ENCODE results near the gene GALNT1.

Gene GALNT1

GRCh38 chr18:35746826-35747339 lies 165.3 kb downstream of the GALNT1 start:
- H3K4me3 ChIP-seq: no peak overlapping the region
- H4K20me1 ChIP-seq: no peaks in the 10 kb centered on the region; a peak in 1 of 22 replicates
- H3K4me2 ChIP-seq: no peak overlapping the region
- H3K4me1 ChIP-seq: peaks cover 0 to 18% (median 10%) of the 10 kb centered on the region in 10 experiments; a peak in 13 of 20 replicates
- no peaks in the 10 kb centered on the region for H3K27me3 ChIP-seq
- H3K27ac ChIP-seq: no peak overlapping the region
- no peak for TF ChIP-seq Cebpa-rat (IDR thresholded peaks at IDR 0.05)
- no peaks in the 10 kb centered on the region for H3K36me3 ChIP-seq
- no peak overlapping the region for H3K9ac ChIP-seq
- peaks cover 7 to 20% (median 8%) of the 10 kb centered on the region in 11 experiments; a peak in 16 of 22 replicates for H3K9me3 ChIP-seq (replicated peaks in 1 of 11)

- no peaks in the 10 kb centered on the region for H3K27me3 ChIP-seq
- H3K4me2 ChIP-seq: peak overlapping the region in 8 of 11 experiments; percentile 14 to 65 (median 42); a peak in 15 of 22 replicates
- H3K9ac ChIP-seq: no peak overlapping the region
- H3K4me3 ChIP-seq: no peak overlapping the region
- H3K9me3 ChIP-seq (replicated peaks in 1 of 11): peaks cover 7 to 20% (median 8%) of the 10 kb centered on the region in 11 experiments; a peak in 16 of 22 replicates
- H3K27ac ChIP-seq: no peak overlapping the region
- no peaks in the 10 kb centered on the region; a peak in 1 of 22 replicates for H4K20me1 ChIP-seq
- no peaks in the 10 kb centered on the region for H3K36me3 ChIP-seq
- H3K4me1 ChIP-seq: peaks cover 0 to 18% (median 10%) of the 10 kb centered on the region in 10 experiments; a peak in 13 of 20 replicates
- no peak for TF ChIP-seq Cebpa-rat (IDR thresholded peaks at IDR 0.05)
These were observed 166.4 kb downstream of the GALNT1 start for GRCh38 chr18:35747894-35748472.

DNA sequence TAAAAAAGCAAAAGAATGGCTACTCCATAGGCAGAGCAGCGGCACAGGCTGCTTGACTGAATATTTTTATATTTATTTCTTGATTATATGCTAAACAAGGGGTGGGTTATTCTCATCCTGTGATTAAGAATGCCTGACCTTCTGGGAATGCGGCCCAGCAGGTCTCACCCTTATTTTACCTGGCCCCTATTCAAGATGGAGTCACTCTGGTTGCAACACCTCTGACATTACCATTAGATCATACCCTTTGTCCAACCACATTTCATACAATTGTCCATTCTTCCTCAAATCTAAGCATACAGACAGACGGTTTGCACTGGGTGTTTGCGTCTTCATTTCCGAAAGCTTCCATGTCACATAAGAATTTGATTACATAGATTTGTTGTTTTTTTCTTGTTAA lies 168.2 kb downstream of the GALNT1 start:
- no peak overlapping the region for H3K4me3 ChIP-seq
- no peaks in the 10 kb centered on the region for H3K36me3 ChIP-seq
- H3K9me3 ChIP-seq (replicated peaks in 1 of 11): peaks cover 7 to 15% (median 8%) of the 10 kb centered on the region in 11 experiments; a peak in 16 of 22 replicates
- no peaks in the 10 kb centered on the region for H3K27me3 ChIP-seq
- peaks cover 0 to 18% (median 10%) of the 10 kb centered on the region in 10 experiments; a peak in 13 of 20 replicates for H3K4me1 ChIP-seq
- H3K27ac ChIP-seq: no peak overlapping the region
- no peak overlapping the region for H3K9ac ChIP-seq
- TF ChIP-seq Cebpa-rat (IDR thresholded peaks at IDR 0.05): no peak
- no peaks in the 10 kb centered on the region; a peak in 1 of 22 replicates for H4K20me1 ChIP-seq
- H3K4me2 ChIP-seq: no peak overlapping the region

- H4K20me1 ChIP-seq: no peaks in the 10 kb centered on the region; a peak in 1 of 22 replicates
- no peak overlapping the region for H3K9ac ChIP-seq
- H3K9me3 ChIP-seq (replicated peaks in 1 of 11): peaks cover 0 to 3% (median 0%) of the 10 kb centered on the region in 11 experiments; a peak in 6 of 22 replicates
- H3K4me2 ChIP-seq: no peak overlapping the region
- H3K27me3 ChIP-seq: no peaks in the 10 kb centered on the region
- no peak overlapping the region for H3K4me3 ChIP-seq
- H3K4me1 ChIP-seq: peaks cover 0 to 18% (median 10%) of the 10 kb centered on the region in 10 experiments; a peak in 13 of 20 replicates
- H3K36me3 ChIP-seq: no peaks in the 10 kb centered on the region
- no peak for TF ChIP-seq Cebpa-rat (IDR thresholded peaks at IDR 0.05)
- no peak overlapping the region for H3K27ac ChIP-seq
These were observed 169.4 kb downstream of the GALNT1 start for GRCh38 chr18:35750929-35751328.

DNA sequence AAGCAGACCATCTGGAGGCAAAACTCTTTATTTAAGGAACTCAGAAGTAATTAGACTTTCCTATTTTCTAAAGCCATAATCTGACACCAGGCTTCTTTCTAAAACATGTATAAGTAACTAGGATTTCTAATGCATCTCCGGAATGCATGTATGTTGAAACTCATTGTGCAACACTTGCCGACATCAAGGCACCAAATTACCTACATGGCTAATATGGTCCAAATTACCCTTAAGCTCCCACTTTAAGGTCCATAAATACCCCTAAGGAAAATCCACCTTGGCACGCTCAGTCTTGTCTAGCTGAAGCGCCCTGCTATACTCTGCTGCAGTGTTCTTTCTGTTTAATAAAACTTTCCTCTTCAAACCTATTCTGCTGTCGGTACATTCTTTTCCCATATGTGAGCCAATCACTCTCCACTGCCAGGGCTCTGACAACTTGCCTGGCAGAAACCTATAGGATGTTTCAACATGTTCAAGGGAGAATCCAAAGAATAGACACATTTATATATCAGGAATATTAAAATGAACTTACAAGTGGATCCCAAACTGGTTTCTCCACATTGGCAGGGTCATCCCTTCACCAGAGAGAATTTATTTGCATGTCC lies 171.9 kb downstream of the GALNT1 start:
- Histone ChIP-seq H3K9ac (no peak overlapping the region), H3K9me3 (replicated peaks in 1 of 11) (peaks cover 0 to 6% (median 0%) of the 10 kb centered on the region in 11 experiments; a peak in 8 of 22 replicates), H3K4me1 (peaks cover 0 to 6% (median 3%) of the 10 kb centered on the region in 10 experiments; a peak in 15 of 20 replicates), H4K20me1 (no peaks in the 10 kb centered on the region), H3K4me2 (no peak overlapping the region), H3K27me3 (no peaks in the 10 kb centered on the region), H3K27ac (no peak overlapping the region), H3K36me3 (no peaks in the 10 kb centered on the region), H3K4me3 (no peak overlapping the region)
- TF ChIP-seq Cebpa-rat (IDR thresholded peaks at IDR 0.05): no peak

GRCh38 chr18:35754464-35754863 lies 172.9 kb downstream of the GALNT1 start:
- no peak for TF ChIP-seq Cebpa-rat (IDR thresholded peaks at IDR 0.05)
- H3K27ac ChIP-seq: no peak overlapping the region

DNA sequence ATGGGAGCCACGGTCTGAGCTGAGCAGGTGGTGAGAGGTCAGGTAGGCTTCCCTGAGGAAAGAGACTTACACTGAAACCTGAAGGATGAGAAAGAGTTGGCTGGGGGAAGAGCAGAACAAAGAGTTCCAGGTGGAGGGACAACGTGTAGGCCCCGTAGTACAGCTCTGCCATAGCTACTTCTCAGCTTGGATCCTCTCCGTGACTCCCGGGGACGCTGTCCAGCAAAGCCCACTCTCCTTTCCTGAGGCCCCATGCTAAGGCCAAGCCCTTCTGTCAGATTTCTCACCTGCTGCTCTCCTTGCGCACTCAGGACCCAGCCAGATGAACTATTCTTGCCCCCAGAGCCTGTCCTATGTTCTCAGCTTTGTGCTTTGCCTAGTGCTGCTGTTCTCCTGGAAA lies 173.8 kb downstream of the GALNT1 start:
- Histone ChIP-seq H3K27ac (no peak overlapping the region), H3K4me3 (no peak overlapping the region), H4K20me1 (no peaks in the 10 kb centered on the region), H3K9ac (no peak overlapping the region), H3K4me1 (peaks cover 0 to 9% (median 0%) of the 10 kb centered on the region in 10 experiments; a peak in 2 of 20 replicates), H3K4me2 (no peak overlapping the region), H3K36me3 (no peaks in the 10 kb centered on the region), H3K27me3 (no peaks in the 10 kb centered on the region), H3K9me3 (replicated peaks in 1 of 11) (peaks cover 0 to 6% (median 0%) of the 10 kb centered on the region in 11 experiments; a peak in 8 of 22 replicates)
- no peak for TF ChIP-seq Cebpa-rat (IDR thresholded peaks at IDR 0.05)

More at GRCh38 chr18:35754464-35754863, 172.9 kb downstream of the GALNT1 start:
- no peak overlapping the region for H3K4me3 ChIP-seq
- H3K4me1 ChIP-seq: peaks cover 0 to 9% (median 0%) of the 10 kb centered on the region in 10 experiments; a peak in 2 of 20 replicates
- no peak overlapping the region for H3K4me2 ChIP-seq
- H3K9ac ChIP-seq: no peak overlapping the region
- H3K36me3 ChIP-seq: no peaks in the 10 kb centered on the region
- H3K27me3 ChIP-seq: no peaks in the 10 kb centered on the region
- no peaks in the 10 kb centered on the region for H4K20me1 ChIP-seq
- peaks cover 0 to 6% (median 0%) of the 10 kb centered on the region in 11 experiments; a peak in 8 of 22 replicates for H3K9me3 ChIP-seq (replicated peaks in 1 of 11)

DNA sequence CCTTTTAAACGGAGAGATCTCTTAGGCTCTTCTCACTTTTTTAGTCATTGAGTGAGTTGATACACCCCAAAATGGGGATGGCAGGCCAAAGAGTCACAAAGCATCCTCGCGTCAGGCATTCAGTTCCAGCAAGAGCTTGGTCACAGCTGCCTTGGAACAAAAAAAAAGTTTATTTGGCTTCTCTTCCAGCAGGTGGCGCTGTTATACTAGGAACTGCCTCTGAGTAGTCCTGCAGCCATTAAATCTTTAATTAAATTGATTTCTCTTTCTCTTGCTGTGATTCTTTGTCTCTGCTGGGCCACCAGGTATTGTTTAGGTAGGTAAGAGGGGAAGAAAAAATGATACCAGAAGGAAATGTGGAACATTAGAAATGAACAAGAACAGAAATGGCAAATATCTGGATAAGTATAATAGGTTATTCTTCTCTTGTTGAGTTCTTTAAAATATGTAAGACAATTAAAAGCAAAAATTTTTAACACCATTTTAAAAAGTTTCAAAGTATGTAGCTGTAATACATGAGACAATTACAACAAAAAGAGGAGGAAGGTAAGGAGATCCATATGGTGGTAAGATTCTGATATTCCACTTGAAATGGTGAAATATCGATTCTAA lies 175.1 kb downstream of the GALNT1 start:
- Histone ChIP-seq H3K4me2 (no peak overlapping the region), H3K27ac (no peak overlapping the region), H3K4me3 (no peak overlapping the region), H4K20me1 (no peaks in the 10 kb centered on the region), H3K4me1 (peaks cover 0 to 9% (median 0%) of the 10 kb centered on the region in 10 experiments; a peak in 2 of 20 replicates), H3K27me3 (no peaks in the 10 kb centered on the region), H3K36me3 (no peaks in the 10 kb centered on the region), H3K9me3 (replicated peaks in 1 of 11) (peaks cover 0 to 6% (median 0%) of the 10 kb centered on the region in 11 experiments; a peak in 8 of 22 replicates), H3K9ac (no peak overlapping the region)
- no peak for TF ChIP-seq Cebpa-rat (IDR thresholded peaks at IDR 0.05)

Data from BLaER1 treated with 17β-estradiol and CSF1 and Interleukin-3, amounts not matched to agents 10 nM and 100 nM (cell line).